ENCODE measurements around the gene ZBTB8OS.

Gene ZBTB8OS

DNA sequence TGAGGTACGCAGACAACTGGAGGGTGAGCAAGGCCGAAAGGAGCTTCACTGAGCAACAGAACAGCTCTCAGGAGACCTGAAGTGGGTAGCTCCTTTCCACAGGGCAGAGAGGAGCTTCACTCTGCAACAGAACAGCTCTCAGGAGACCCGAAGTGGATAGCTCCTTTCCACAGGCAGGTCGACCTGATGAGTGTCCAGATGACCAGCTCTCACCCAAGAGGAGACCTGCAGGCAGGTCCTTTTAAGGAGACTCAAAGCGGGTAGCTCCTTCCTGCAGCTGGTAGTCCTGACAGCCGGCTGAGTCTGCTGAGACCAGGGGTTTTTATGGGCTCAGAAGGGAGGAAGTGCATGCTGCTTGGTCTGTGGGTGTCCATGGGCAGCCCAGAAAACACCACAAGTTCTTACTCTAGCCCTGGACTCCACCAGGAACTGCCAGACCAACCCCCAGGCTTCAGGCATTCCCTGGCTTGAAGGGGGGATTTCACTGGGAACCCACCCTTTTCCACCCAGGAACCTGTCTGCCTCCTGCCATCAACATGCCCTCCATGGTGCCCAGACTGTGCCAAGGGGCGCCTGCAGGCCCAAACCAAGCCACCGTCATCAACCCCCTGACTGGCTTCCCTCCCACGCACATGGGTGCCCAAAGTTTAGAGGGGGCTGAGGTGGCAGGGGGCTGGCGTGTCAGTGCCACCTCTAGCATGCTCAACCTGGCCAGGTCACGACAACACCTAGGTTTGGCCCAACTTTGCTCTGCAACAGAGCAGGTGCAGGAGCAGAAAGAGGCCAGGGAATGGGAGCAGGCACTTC is 43.6 kb downstream of the ZBTB8OS start:
- no peak for DNase-seq

DNA sequence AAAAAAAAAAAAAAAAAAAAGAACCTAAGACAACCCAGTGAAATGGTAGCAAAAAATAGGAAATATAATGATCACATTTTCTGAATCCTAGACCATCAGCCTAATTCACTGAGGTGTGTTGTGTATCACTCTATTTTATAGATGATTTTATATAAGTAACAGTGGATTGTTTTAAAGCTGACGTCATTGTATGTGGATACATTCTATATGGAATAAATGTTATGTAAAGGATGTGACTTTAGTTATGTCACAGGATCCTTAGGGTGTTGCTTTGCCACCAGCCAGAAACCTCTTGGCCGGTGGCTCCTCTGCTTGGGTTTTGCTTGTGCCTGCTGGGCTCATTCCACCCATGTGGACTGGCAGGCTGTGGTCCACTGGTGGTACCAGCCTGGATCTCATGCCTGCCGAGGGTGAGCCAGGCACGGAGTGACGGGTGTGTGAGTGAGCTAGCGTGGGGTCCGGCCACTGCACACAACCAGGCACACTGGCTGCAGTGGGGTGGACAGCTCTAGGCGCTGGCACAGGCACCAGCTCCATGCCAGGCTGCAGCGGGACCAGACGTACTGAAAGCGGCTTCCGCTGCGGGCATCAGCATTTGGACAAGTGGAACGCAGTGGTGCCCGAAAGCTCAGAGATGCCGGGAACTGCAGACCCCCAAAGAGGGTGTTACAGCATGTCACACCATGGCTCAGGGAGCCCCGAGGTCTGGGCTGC is 44.5 kb downstream of the ZBTB8OS start:
- no peak for DNase-seq

DNA sequence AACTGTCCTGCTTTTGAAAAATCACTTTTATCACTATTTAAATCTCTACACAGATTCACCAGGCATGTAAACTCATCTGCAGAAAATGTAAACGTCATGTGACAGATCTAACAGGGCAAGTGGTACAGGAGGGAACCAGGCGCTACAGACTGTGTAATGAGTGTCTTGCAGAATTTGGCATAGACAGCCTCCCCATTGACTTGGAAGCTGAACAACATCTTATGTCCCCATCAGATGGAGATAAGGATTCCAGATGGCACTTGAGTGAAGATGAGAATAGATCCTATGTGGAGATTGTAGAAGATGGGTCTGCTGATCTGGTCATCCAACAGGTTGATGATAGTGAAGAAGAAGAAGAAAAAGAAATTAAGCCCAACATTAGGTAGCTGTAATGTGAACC is 50.3 kb downstream of the ZBTB8OS start:
- no peak for DNase-seq

DNA sequence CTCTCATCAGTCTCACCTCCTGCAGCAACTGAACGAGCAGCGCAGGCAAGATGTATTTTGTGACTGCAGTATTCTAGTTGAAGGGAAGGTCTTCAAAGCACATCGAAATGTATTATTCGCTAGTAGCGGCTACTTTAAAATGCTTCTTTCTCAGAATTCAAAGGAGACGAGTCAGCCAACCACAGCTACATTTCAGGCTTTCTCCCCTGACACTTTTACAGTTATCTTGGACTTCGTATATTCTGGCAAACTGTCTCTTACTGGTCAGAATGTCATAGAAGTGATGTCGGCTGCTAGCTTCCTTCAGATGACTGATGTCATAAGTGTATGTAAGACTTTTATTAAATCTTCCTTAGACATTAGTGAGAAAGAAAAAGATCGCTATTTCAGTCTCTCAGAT is 57.4 kb downstream of the ZBTB8OS start:
- no peak for DNase-seq

DNA sequence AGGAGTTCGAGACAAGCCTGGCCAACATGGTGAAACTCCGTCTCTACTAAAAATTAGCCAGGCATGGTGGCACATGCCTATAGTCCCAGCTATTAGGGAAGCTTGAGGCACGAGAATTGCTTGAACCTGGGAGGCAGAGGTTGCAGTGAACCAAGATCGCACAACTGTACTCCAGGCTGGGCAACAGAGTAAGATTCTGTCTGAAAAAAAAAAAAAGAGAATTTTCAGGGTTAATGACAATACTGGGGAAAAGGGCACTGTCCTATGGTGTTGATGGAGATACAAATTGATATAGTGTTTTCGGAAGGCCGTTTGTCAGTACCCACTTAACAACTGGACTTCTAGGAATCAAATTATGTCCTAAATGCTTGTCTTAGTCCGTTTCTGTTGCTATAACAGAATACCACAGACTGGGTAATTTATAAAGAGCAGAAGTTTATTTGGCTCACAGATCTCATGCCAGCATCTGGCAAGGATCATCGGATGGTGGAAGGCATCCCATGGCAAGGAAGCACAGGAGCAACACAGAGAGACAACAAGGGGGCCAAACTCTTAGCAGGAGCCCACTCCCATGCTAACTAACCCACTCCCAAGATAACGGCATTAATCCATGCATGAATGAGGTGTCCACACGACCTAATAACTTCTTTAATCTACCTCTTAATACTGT is 69.9 kb downstream of the ZBTB8OS start:
- no peak for DNase-seq
